ENCODE measurements around the gene SLC24A3. TPM values are rescaled to one million over a fixed set of nuclear protein-coding genes. Genes with fewer than 3 reads are reported as not detected.
A peak's percentile ranks its signal among the peaks of the same experiment; 100 is the strongest.

Gene SLC24A3
- total and polyA plus RNA-seq, 7 experiments from 2014 or later = 0.58 to 1.0 TPM; not detected in 5

DNA sequence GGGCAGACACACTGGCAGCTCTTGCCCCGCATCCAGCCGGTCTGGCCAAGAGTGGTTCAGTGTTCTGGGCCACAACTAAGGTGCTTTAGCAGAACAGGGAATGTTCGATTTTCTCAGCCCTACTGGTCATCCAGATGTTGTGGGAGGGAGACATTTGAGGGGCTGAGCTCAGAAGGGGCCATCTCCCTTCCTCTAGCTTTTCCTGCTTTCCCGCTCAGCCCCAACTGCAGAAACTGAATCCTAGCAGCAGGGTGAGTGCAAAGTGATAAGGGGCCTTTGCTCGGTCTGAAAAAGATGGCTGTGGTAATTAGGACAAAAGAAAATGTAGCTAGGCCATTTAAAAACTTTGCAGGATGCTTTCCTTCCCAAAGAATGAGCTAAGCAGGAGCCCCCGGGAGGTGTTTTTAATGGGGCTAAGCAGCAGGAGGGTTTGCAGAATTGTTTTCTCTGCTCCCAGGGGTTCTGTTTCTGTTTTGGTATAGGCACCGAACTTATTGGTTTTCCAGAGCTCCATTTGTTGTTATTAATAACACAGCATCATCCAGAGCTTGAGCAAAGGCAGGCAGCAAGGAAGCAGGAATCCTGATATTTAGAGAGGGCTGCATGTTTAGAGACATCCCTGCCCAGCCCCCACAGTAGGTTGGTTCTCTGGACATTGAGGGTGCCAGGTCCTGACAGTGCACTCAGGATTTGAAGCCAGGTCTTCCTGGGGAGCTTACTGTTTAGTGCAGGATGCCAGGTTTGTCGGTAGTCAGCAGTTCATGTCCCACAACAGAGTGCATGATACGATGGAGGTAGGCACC lies 210.9 kb downstream of the SLC24A3 start:
- H3K4me1 ChIP-seq (ENCODE audit: control insufficient read depth in 2 of 2, insufficient read depth in 2 of 2, low read length in 2 of 2) = no peaks in the 10 kb centered on the region
- DNase-seq = no peak
- intact Hi-C loops (cut with micrococcal nuclease) = no loop called here
- peaks cover 0 to 4% (median 0%) of the 10 kb centered on the region in 3 experiments for H3K9me3 ChIP-seq (ENCODE audit: control insufficient read depth in 2 of 3, low read length in 3 of 3)
- H3K27me3 Mint-ChIP-seq = peaks cover 0 to 10% (median 0%) of the 10 kb centered on the region in 5 donors
- no peaks in the 10 kb centered on the region for H3K36me3 ChIP-seq (ENCODE audit: control insufficient read depth in 2 of 3, insufficient read depth in 3 of 3, low read length in 3 of 3)
- H3K4me3 Mint-ChIP-seq = no peak overlapping the region
- H3K36me3 Mint-ChIP-seq = no peaks in the 10 kb centered on the region
- H3K27me3 ChIP-seq (ENCODE audit: control insufficient read depth in 2 of 2, insufficient read depth in 2 of 2, low read length in 2 of 2) = no peaks in the 10 kb centered on the region
- H3K9me3 Mint-ChIP-seq = peaks cover 3 to 16% (median 5%) of the 10 kb centered on the region in 11 donors
- ChIA-PET CTCF (no interaction called here), POLR2A (no interaction called here)
- H3K4me1 Mint-ChIP-seq = no peaks in the 10 kb centered on the region
- no peak for ATAC-seq
- no peak overlapping the region for H3K27ac ChIP-seq (ENCODE audit: low read depth, low read length)
- H3K27ac Mint-ChIP-seq = no peak overlapping the region
- no peak overlapping the region for H3K4me3 ChIP-seq (ENCODE audit: low read length)

DNA sequence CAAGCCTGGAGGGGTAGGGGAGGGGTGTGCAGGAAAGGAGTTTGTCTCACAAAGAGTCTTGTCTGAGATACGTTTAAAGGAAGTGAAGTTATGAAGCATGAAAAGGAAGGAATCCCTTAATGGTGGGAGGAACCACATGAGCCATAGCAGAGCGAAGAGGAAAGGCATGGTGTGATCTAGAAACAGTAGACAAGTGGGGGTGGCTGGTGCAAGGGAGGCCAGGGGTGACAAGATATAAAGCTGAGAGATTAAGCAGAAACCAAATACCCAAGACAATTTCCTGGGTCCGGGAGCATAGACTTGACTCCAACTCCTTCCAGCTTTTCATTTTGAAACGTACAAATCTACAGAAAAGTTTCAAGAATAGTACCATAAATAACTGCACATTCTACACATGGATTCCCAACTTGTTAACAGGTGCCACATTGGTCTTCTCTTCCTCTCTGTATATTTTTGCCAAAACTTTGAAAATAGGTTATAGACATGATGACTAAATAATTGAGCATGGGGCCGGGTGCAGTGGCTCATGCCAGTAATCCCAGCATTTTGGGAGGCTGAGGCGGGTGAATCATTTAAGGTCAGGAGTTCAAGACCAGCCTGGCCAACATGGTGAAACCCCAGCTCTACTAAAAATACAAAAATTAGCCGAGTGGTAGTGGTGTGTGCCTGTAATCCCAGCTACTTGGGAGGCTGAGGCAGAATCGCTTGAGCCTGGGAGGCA lies 211.6 kb downstream of the SLC24A3 start:
- Histone ChIP-seq H3K4me3 (ENCODE audit: low read length) (no peak overlapping the region), H3K9me3 (ENCODE audit: control insufficient read depth in 2 of 3, low read length in 3 of 3) (peaks cover 0 to 4% (median 0%) of the 10 kb centered on the region in 3 experiments), H3K4me1 (ENCODE audit: control insufficient read depth in 2 of 2, insufficient read depth in 2 of 2, low read length in 2 of 2) (no peaks in the 10 kb centered on the region), H3K36me3 (ENCODE audit: control insufficient read depth in 2 of 3, insufficient read depth in 3 of 3, low read length in 3 of 3) (no peaks in the 10 kb centered on the region), H3K27me3 (ENCODE audit: control insufficient read depth in 2 of 2, insufficient read depth in 2 of 2, low read length in 2 of 2) (no peaks in the 10 kb centered on the region), H3K27ac (ENCODE audit: low read depth, low read length) (no peak overlapping the region)
- ATAC-seq = no peak
- Mint-ChIP-seq H3K27me3 (peaks cover 0 to 10% (median 0%) of the 10 kb centered on the region in 5 donors), H3K9me3 (peaks cover 3 to 16% (median 5%) of the 10 kb centered on the region in 11 donors), H3K36me3 (no peaks in the 10 kb centered on the region), H3K27ac (no peak overlapping the region), H3K4me3 (no peak overlapping the region), H3K4me1 (no peaks in the 10 kb centered on the region)
- POLR2A ChIA-PET = no interaction called here
- CTCF ChIA-PET = no interaction called here
- DNase-seq = no peak
- intact Hi-C loops (cut with micrococcal nuclease) = no loop called here

DNA sequence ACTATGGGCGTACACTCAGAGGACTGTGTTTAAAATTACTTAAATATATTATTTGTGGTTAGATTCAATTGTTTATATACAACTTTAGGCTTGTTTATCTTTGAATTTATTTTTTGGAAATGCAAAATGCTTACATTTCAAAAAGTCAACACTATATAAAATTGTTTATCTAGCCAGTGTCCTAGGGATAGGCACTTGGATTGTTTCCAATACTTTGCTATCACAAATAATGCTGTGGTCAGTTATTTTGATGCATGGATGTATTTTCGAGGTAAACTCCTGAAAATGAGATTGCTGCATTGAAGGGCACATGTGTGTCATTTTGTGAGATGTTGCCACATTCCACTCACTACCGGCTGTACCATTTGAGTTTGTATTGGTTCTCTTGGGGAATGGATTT lies 213.9 kb downstream of the SLC24A3 start:
- H3K4me3 ChIP-seq (ENCODE audit: low read length) = no peak overlapping the region
- no peaks in the 10 kb centered on the region for H3K27me3 ChIP-seq (ENCODE audit: control insufficient read depth in 2 of 2, insufficient read depth in 2 of 2, low read length in 2 of 2)
- H3K36me3 Mint-ChIP-seq = no peaks in the 10 kb centered on the region
- peaks cover 0 to 2% (median 0%) of the 10 kb centered on the region in 7 donors for H3K4me1 Mint-ChIP-seq
- H3K4me3 Mint-ChIP-seq = no peak overlapping the region
- ATAC-seq (no peak), DNase-seq (no peak)
- ChIA-PET CTCF (no interaction called here), POLR2A (no interaction called here)
- peaks cover 0 to 4% (median 0%) of the 10 kb centered on the region in 3 experiments for H3K9me3 ChIP-seq (ENCODE audit: control insufficient read depth in 2 of 3, low read length in 3 of 3)
- no peaks in the 10 kb centered on the region for H3K36me3 ChIP-seq (ENCODE audit: control insufficient read depth in 2 of 3, insufficient read depth in 3 of 3, low read length in 3 of 3)
- intact Hi-C loops (cut with micrococcal nuclease) = no loop called here
- peaks cover 1 to 14% (median 4%) of the 10 kb centered on the region in 11 donors for H3K9me3 Mint-ChIP-seq
- H3K27me3 Mint-ChIP-seq = peaks cover 0 to 10% (median 0%) of the 10 kb centered on the region in 5 donors
- no peaks in the 10 kb centered on the region for H3K4me1 ChIP-seq (ENCODE audit: control insufficient read depth in 2 of 2, insufficient read depth in 2 of 2, low read length in 2 of 2)
- no peak overlapping the region for H3K27ac Mint-ChIP-seq
- no peak overlapping the region for H3K27ac ChIP-seq (ENCODE audit: low read depth, low read length)

DNA sequence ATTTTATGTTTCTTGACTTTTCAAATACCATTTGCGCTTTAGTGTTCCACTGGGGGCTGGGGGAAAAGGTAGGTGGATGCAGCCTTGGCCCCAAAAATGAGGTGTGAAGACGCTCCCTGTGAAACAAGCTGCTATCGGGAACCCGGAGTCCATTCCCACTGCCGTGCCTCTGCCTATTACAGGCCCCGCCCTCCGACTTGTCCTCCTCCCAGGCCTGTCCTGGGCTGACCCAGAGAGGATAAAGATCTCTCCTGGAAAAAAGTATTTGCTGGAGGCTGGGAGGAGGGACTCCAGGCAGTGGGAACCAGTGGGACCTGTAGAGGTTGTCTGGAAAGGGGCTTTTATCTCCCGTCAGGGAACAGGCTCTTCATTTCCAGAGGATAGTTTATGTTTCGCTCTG lies 215.0 kb downstream of the SLC24A3 start:
- Histone ChIP-seq H3K36me3 (ENCODE audit: control insufficient read depth in 2 of 3, insufficient read depth in 3 of 3, low read length in 3 of 3) (no peaks in the 10 kb centered on the region), H3K27me3 (ENCODE audit: control insufficient read depth in 2 of 2, insufficient read depth in 2 of 2, low read length in 2 of 2) (no peaks in the 10 kb centered on the region), H3K4me1 (ENCODE audit: control insufficient read depth in 2 of 2, insufficient read depth in 2 of 2, low read length in 2 of 2) (no peaks in the 10 kb centered on the region), H3K4me3 (ENCODE audit: low read length) (no peak overlapping the region), H3K27ac (ENCODE audit: low read depth, low read length) (no peak overlapping the region), H3K9me3 (ENCODE audit: control insufficient read depth in 2 of 3, low read length in 3 of 3) (no peaks in the 10 kb centered on the region)
- Mint-ChIP-seq H3K36me3 (no peaks in the 10 kb centered on the region), H3K27ac (no peak overlapping the region), H3K4me1 (peaks cover 0 to 2% (median 0%) of the 10 kb centered on the region in 7 donors), H3K9me3 (peaks cover 0 to 8% (median 3%) of the 10 kb centered on the region in 11 donors), H3K4me3 (no peak overlapping the region), H3K27me3 (peaks cover 0 to 10% (median 0%) of the 10 kb centered on the region in 5 donors)
- intact Hi-C loops (cut with micrococcal nuclease) = no loop called here
- DNase-seq (no peak), ATAC-seq (no peak)
- CTCF ChIA-PET = no interaction called here
- POLR2A ChIA-PET = no interaction called here

DNA sequence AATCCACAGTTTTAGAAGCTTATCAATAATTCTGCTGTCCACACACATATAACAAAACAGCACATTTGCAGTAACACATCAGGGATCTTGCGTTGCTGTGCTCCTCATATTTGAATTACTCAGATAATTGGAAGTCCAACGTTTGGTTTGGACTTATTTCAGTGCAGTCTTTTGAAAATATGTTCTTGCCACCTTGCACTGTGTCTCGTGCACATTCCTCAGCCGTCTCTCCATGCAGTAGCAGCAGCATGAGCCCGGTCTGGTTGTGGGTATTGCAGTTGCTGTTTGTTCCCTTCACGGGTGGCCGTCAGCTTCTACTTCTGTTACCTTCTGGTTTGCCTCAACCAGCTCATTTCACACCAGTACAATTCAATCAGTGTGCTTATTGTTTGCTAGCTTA lies 215.5 kb downstream of the SLC24A3 start:
- intact Hi-C loops (cut with micrococcal nuclease) = no loop called here
- H3K36me3 ChIP-seq (ENCODE audit: control insufficient read depth in 2 of 3, insufficient read depth in 3 of 3, low read length in 3 of 3) = no peaks in the 10 kb centered on the region
- H3K4me1 ChIP-seq (ENCODE audit: control insufficient read depth in 2 of 2, insufficient read depth in 2 of 2, low read length in 2 of 2) = no peaks in the 10 kb centered on the region
- ChIA-PET POLR2A (no interaction called here), CTCF (no interaction called here)
- ATAC-seq = no peak
- H3K27me3 ChIP-seq (ENCODE audit: control insufficient read depth in 2 of 2, insufficient read depth in 2 of 2, low read length in 2 of 2) = no peaks in the 10 kb centered on the region
- Mint-ChIP-seq H3K4me3 (no peak overlapping the region), H3K27ac (no peak overlapping the region), H3K9me3 (peaks cover 0 to 8% (median 3%) of the 10 kb centered on the region in 11 donors), H3K36me3 (no peaks in the 10 kb centered on the region), H3K27me3 (peaks cover 0 to 10% (median 0%) of the 10 kb centered on the region in 5 donors), H3K4me1 (peaks cover 0 to 2% (median 0%) of the 10 kb centered on the region in 7 donors)
- no peak overlapping the region for H3K4me3 ChIP-seq (ENCODE audit: low read length)
- no peak overlapping the region for H3K27ac ChIP-seq (ENCODE audit: low read depth, low read length)
- no peak for DNase-seq
- H3K9me3 ChIP-seq (ENCODE audit: control insufficient read depth in 2 of 3, low read length in 3 of 3) = no peaks in the 10 kb centered on the region

DNA sequence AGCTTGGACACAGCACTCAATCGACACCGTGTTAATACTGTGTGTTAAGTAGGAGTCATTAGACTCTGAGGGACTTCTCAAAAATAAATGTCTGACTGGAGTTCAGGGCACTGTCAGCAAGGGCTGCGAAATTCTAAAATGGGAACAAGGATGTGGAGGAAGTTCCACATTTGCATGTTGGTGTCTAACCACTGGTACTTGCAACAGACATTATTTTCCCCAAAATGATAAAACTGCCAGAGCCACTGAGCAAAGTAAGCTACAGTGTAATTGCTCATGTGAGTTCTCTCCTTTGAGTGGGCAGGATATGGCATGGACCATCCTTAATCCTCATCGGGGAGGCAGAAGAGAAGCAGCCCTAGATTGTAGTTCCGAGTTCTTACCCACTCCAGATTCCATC lies 215.9 kb downstream of the SLC24A3 start:
- ATAC-seq (peak; percentile 64), DNase-seq (no peak)
- Histone ChIP-seq H3K36me3 (ENCODE audit: control insufficient read depth in 2 of 3, insufficient read depth in 3 of 3, low read length in 3 of 3) (no peaks in the 10 kb centered on the region), H3K4me3 (ENCODE audit: low read length) (no peak overlapping the region), H3K4me1 (ENCODE audit: control insufficient read depth in 2 of 2, insufficient read depth in 2 of 2, low read length in 2 of 2) (no peaks in the 10 kb centered on the region), H3K27me3 (ENCODE audit: control insufficient read depth in 2 of 2, insufficient read depth in 2 of 2, low read length in 2 of 2) (no peaks in the 10 kb centered on the region), H3K9me3 (ENCODE audit: control insufficient read depth in 2 of 3, low read length in 3 of 3) (no peaks in the 10 kb centered on the region), H3K27ac (ENCODE audit: low read depth, low read length) (no peak overlapping the region)
- Mint-ChIP-seq H3K4me3 (no peak overlapping the region), H3K4me1 (peaks cover 0 to 2% (median 0%) of the 10 kb centered on the region in 7 donors), H3K36me3 (no peaks in the 10 kb centered on the region), H3K9me3 (peaks cover 0 to 8% (median 3%) of the 10 kb centered on the region in 11 donors), H3K27ac (no peak overlapping the region), H3K27me3 (peaks cover 0 to 10% (median 0%) of the 10 kb centered on the region in 5 donors)
- POLR2A ChIA-PET = no interaction called here
- intact Hi-C loops (cut with micrococcal nuclease) = no loop called here
- CTCF ChIA-PET = no interaction called here

Data from naive thymus-derived CD4-positive, alpha-beta T cell (primary cell).